Stimulated activated CD4-positive, alpha-beta T cell treated with anti-CD3 and anti-CD28 coated beads, Interleukin-12 subunit alpha, Interleukin-12 subunit beta, amount 100 ng/mL, for 24 hours (primary cell): ENCODE results near the gene ZC2HC1B.
"Not testable (repeated sequence)": the region's sequence is repeated elsewhere in the genome, so short reads cannot be mapped to it uniquely, and the experiment has no call there.

ENCODE experiments used
- DNase-seq, 2 experiments: peaks; one replicate each; pipeline ENCODE4 v3.0.0-alpha.2; 2020; ENCODE audit warnings: low read depth in 2 of 2

Gene ZC2HC1B

GRCh38 chr6:143864234-143864633 is at the start of gene ZC2HC1B:
ZC2HC1B (plus strand) TSS chr6:143864474; CDS start chr6:143864540, 66 bp downstream.
- DNase-seq, result no peak

- no peak for DNase-seq
Observed at GRCh38 chr6:143817621-143818020, 46.7 kb upstream of the ZC2HC1B start.

- no peak for DNase-seq
Observed at GRCh38 chr6:143821359-143821758, 42.9 kb upstream of the ZC2HC1B start.

GRCh38 chr6:143822584-143823024 is 41.7 kb upstream of the ZC2HC1B start:
- no peak for DNase-seq

- no peak for DNase-seq
Observed at GRCh38 chr6:143823548-143823947, 40.7 kb upstream of the ZC2HC1B start.

GRCh38 chr6:143828572-143828971 is 35.7 kb upstream of the ZC2HC1B start:
- no peak for DNase-seq

- no peak for DNase-seq
Observed at GRCh38 chr6:143836150-143836549, 28.1 kb upstream of the ZC2HC1B start.

- DNase-seq, result no peak
Observed at GRCh38 chr6:143838395-143838794, 25.9 kb upstream of the ZC2HC1B start.

GRCh38 chr6:143839196-143839595 is 25.1 kb upstream of the ZC2HC1B start:
- no peak for DNase-seq

- DNase-seq, result no peak
Observed at GRCh38 chr6:143840595-143841265, 23.5 kb upstream of the ZC2HC1B start.

- DNase-seq, result no peak
Observed at GRCh38 chr6:143842461-143842901, 21.8 kb upstream of the ZC2HC1B start.

- DNase-seq, result peak; percentile 90
Observed at GRCh38 chr6:143842902-143843676, 21.2 kb upstream of the ZC2HC1B start, which contains the start of gene LTV1. LTV1 (plus strand) TSS chr6:143843338; CDS start chr6:143843478, 140 bp downstream.

GRCh38 chr6:143843677-143843999 is 20.6 kb upstream of the ZC2HC1B start:
- no peak for DNase-seq

- no peak for DNase-seq
Observed at GRCh38 chr6:143844006-143844405, 20.3 kb upstream of the ZC2HC1B start.

GRCh38 chr6:143845033-143845432 is 19.2 kb upstream of the ZC2HC1B start:
- DNase-seq, result no peak

- not testable (repeated sequence) for DNase-seq
Observed at GRCh38 chr6:143851706-143852105, 12.6 kb upstream of the ZC2HC1B start.

- DNase-seq, result not testable (repeated sequence)
Observed at GRCh38 chr6:143855057-143855456, 9.2 kb upstream of the ZC2HC1B start.

GRCh38 chr6:143856762-143857161 is 7.5 kb upstream of the ZC2HC1B start:
- not testable (repeated sequence) for DNase-seq

- no peak for DNase-seq
Observed at GRCh38 chr6:143857651-143858050, 6.6 kb upstream of the ZC2HC1B start.

GRCh38 chr6:143859891-143860660 is 4.2 kb upstream of the ZC2HC1B start:
- no peak for DNase-seq

- DNase-seq, result no peak
Observed at GRCh38 chr6:143863771-143864170, 503 bp upstream of the ZC2HC1B start.

- DNase-seq, result no peak
Observed at GRCh38 chr6:143867236-143867635, 3.0 kb downstream of the ZC2HC1B start.
